ENCODE measurements around the gene LMBR1.
"Not testable (repeated sequence)": the region's sequence is repeated elsewhere in the genome, so short reads cannot be mapped to it uniquely, and the experiment has no call there.

The LMBR1 gene

GRCh38 chr7:156848979-156849378 lies 44.0 kb downstream of the LMBR1 start:
- POLR2A ChIA-PET = no interaction called here
- H3K4me3 ChIP-seq (ENCODE audit: low read depth, low read length) = no peak overlapping the region
- CTCF ChIA-PET = no interaction called here
- no peak for DNase-seq (ENCODE audit: low read depth, low spot score)
- no peak for TF ChIP-seq CTCF (IDR thresholded peaks at IDR 0.05; ENCODE audit: insufficient read depth, low read length, missing control alignments)

- no peak for TF ChIP-seq CTCF (IDR thresholded peaks at IDR 0.05; ENCODE audit: insufficient read depth, low read length, missing control alignments)
- no peak for DNase-seq (ENCODE audit: low read depth, low spot score)
- ChIA-PET POLR2A (no interaction called here), CTCF (no interaction called here)
- no peak overlapping the region for H3K4me3 ChIP-seq (ENCODE audit: low read depth, low read length)
Observed at GRCh38 chr7:156845379-156846101, 47.4 kb downstream of the LMBR1 start.

- POLR2A ChIA-PET; H3K4me3 ChIP-seq (ENCODE audit: low read depth, low read length); DNase-seq (ENCODE audit: low read depth, low spot score): not testable (repeated sequence)
- CTCF ChIA-PET = interaction anchor here (1.2 kb wide), 2 partner anchors 15 to 24 kb away, joined by 3 read pairs; no protein-coding TSS in a partner anchor
Observed at GRCh38 chr7:156843582-156843981, 49.4 kb downstream of the LMBR1 start.

GRCh38 chr7:156843157-156843556 lies 49.8 kb downstream of the LMBR1 start:
- ChIA-PET POLR2A (no interaction called here), CTCF (interaction anchor here (0.8 to 1.2 kb wide), 4 partner anchors 15 to 1074 kb away, joined by 3 read pairs; no protein-coding TSS in a partner anchor)
- DNase-seq (ENCODE audit: low read depth, low spot score) = no peak
- H3K4me3 ChIP-seq (ENCODE audit: low read depth, low read length) = no peak overlapping the region
- TF ChIP-seq CTCF (IDR thresholded peaks at IDR 0.05; ENCODE audit: insufficient read depth, low read length, missing control alignments) = no peak

- ChIA-PET CTCF (interaction anchor here (0.8 to 1.2 kb wide), 4 partner anchors 14 to 1073 kb away, joined by 3 read pairs; no protein-coding TSS in a partner anchor), POLR2A (no interaction called here)
- no peak for TF ChIP-seq CTCF (IDR thresholded peaks at IDR 0.05; ENCODE audit: insufficient read depth, low read length, missing control alignments)
- H3K4me3 ChIP-seq (ENCODE audit: low read depth, low read length) = no peak overlapping the region
- no peak for DNase-seq (ENCODE audit: low read depth, low spot score)
Observed at GRCh38 chr7:156842740-156843140, 50.2 kb downstream of the LMBR1 start.

- no peak for DNase-seq (ENCODE audit: low read depth, low spot score)
- POLR2A ChIA-PET = no interaction called here
- CTCF ChIA-PET = interaction anchor here (1.2 kb wide), 2 partner anchors 23 to 1073 kb away, joined by 3 read pairs; no protein-coding TSS in a partner anchor
- no peak for TF ChIP-seq CTCF (IDR thresholded peaks at IDR 0.05; ENCODE audit: insufficient read depth, low read length, missing control alignments)
- H3K4me3 ChIP-seq (ENCODE audit: low read depth, low read length) = no peak overlapping the region
Observed at GRCh38 chr7:156842317-156842716, 50.7 kb downstream of the LMBR1 start.

- H3K4me3 ChIP-seq (ENCODE audit: low read depth, low read length) = no peak overlapping the region
- DNase-seq (ENCODE audit: low read depth, low spot score) = no peak
- POLR2A ChIA-PET = no interaction called here
- CTCF ChIA-PET = no interaction called here
- no peak for TF ChIP-seq CTCF (IDR thresholded peaks at IDR 0.05; ENCODE audit: insufficient read depth, low read length, missing control alignments)
Observed at GRCh38 chr7:156841497-156841896, 51.5 kb downstream of the LMBR1 start.

All from AG04449 (cell line).